IMR-90 (cell line): ENCODE data around the gene STON2. TPM values are rescaled to one million over a fixed set of nuclear protein-coding genes. Genes with fewer than 3 reads are reported as not detected.

Experiments used
- ATAC-seq: fragments of 200-7000 bp; cut with Tn5 transposase; 2 replicates; pipeline ENCODE4 v1.9.1; 2020; ENCODE audit warnings: low read depth, mild to moderate bottlenecking, moderate library complexity
- BruUV-seq: library from RNA; stranded (reverse); fragments of 400-500 nt; replicated peaks from 2 replicates; lab custom pipeline; 2021; lab: Mats Ljungman, UMichigan
- CTCF ChIA-PET: fragments of 300-600 bp; formaldehyde crosslinking; extraction: SDS; loops from one replicate; lab custom pipeline; 2021; ENCODE audit warnings: antibody characterized with exemption; lab: Yijun Ruan, JAX
- POLR2A ChIA-PET: fragments of 300-600 bp; sonication (Branson Sonifier 250); formaldehyde crosslinking; loops from one replicate; lab custom pipeline; 2022; ENCODE audit warnings: antibody characterized with exemption; ENCODE audit not compliant: unreplicated experiment; lab: Charles Lee
- DNase-seq: peaks from one replicate; pipeline ENCODE4 v3.0.0; 2013
- H2AFZ ChIP-seq: replicated peaks from 2 replicates; pipeline ENCODE3; 2013; ENCODE audit warnings: low read length, mild to moderate bottlenecking; ENCODE audit not compliant: poor library complexity
- H2AK5ac ChIP-seq: 2 replicates; pipeline ENCODE4 v1.6.1; 2013; ENCODE audit warnings: low read depth, low read length, inconsistent platforms
- H2AK9ac ChIP-seq: replicated peaks from 2 replicates; pipeline ENCODE3; 2013; ENCODE audit warnings: mild to moderate bottlenecking, low read depth, low read length, moderate library complexity; ENCODE audit not compliant: poor library complexity
- H2BK120ac ChIP-seq: 2 replicates; pipeline ENCODE4 v1.6.1; 2013; ENCODE audit warnings: low read depth, low read length, inconsistent platforms
- H2BK15ac ChIP-seq: 3 replicates; pipeline ENCODE4 v1.6.1; 2013; ENCODE audit warnings: low read depth, low read length, inconsistent platforms
- H2BK20ac ChIP-seq: 2 replicates; pipeline ENCODE4 v1.6.1; 2013; ENCODE audit warnings: low read depth, mild to moderate bottlenecking, inconsistent platforms, low read length, moderate library complexity
- H2BK5ac ChIP-seq: 2 replicates; pipeline ENCODE4 v1.6.1; 2013; ENCODE audit warnings: mild to moderate bottlenecking, low read depth, low read length, inconsistent platforms; ENCODE audit not compliant: poor library complexity, severe bottlenecking
- H3K14ac ChIP-seq: replicated peaks from 2 replicates; pipeline ENCODE4 v1.6.1; 2013; ENCODE audit warnings: low read depth, low read length, inconsistent platforms
- H3K18ac ChIP-seq: 2 replicates; pipeline ENCODE4 v1.6.1; 2013; ENCODE audit warnings: low read depth, low read length, control low read depth
- H3K23ac ChIP-seq: 2 replicates; pipeline ENCODE4 v1.6.1; 2013; ENCODE audit warnings: low read depth, low read length, inconsistent platforms
- H3K27ac ChIP-seq: 2 replicates; pipeline ENCODE4 v1.5.1; 2013; ENCODE audit warnings: mild to moderate bottlenecking, control low read depth, low read length; ENCODE audit not compliant: insufficient read depth
- H3K27me3 ChIP-seq: 2 replicates; pipeline ENCODE4 v1.6.1; 2013; ENCODE audit warnings: low read length; ENCODE audit not compliant: control insufficient read depth, insufficient read depth
- H3K36me3 ChIP-seq: 2 replicates; pipeline ENCODE4 v1.6.1; 2013; ENCODE audit warnings: low read length, mixed read lengths; ENCODE audit not compliant: control insufficient read depth, insufficient read depth
- H3K4ac ChIP-seq: 2 replicates; pipeline ENCODE4 v1.6.1; 2013; ENCODE audit warnings: low read depth, low read length, inconsistent platforms
- H3K4me1 ChIP-seq: 2 replicates; pipeline ENCODE4 v1.6.1; 2013; ENCODE audit warnings: low read length, mixed read lengths; ENCODE audit not compliant: control insufficient read depth, insufficient read depth
- H3K4me2 ChIP-seq: 2 replicates; pipeline ENCODE4 v1.6.1; 2013; ENCODE audit warnings: low read depth, mild to moderate bottlenecking, control low read depth, low read length, moderate library complexity
- H3K4me3 ChIP-seq: 2 replicates; pipeline ENCODE4 v1.5.1; 2013; ENCODE audit warnings: low read depth, mild to moderate bottlenecking, control low read depth, low read length, moderate library complexity; ENCODE audit not compliant: insufficient read depth
- H3K56ac ChIP-seq: 2 replicates; pipeline ENCODE4 v1.6.1; 2013; ENCODE audit warnings: low read length, inconsistent platforms; ENCODE audit not compliant: insufficient read depth; ENCODE audit errors: extremely low read depth
- H3K79me1 ChIP-seq, 2 experiments: 2 replicates each; pipeline ENCODE4 v1.6.1; 2013; ENCODE audit warnings: low read length in 2 of 2, inconsistent platforms in 1 of 2, low read depth in 1 of 2
- H3K9ac ChIP-seq: 2 replicates; pipeline ENCODE4 v1.6.1; 2013; ENCODE audit warnings: low read depth, low read length, control low read depth
- H3K9me1 ChIP-seq: 2 replicates; pipeline ENCODE4 v1.6.1; 2013; ENCODE audit warnings: low read length, inconsistent platforms; ENCODE audit not compliant: insufficient read depth
- H3K9me3 ChIP-seq: 2 replicates; pipeline ENCODE4 v1.6.1; 2013; ENCODE audit warnings: low read length; ENCODE audit not compliant: control insufficient read depth, insufficient read depth
- H4K20me1 ChIP-seq: 2 replicates; pipeline ENCODE4 v1.6.1; 2013; ENCODE audit warnings: low read length, inconsistent platforms; ENCODE audit not compliant: insufficient read depth
- H4K5ac ChIP-seq: 2 replicates; pipeline ENCODE4 v1.6.1; 2013; ENCODE audit warnings: mild to moderate bottlenecking, low read depth, low read length, control low read depth
- H4K8ac ChIP-seq, 2 experiments: 2 replicates each; pipeline ENCODE4 v1.6.1; 2013; ENCODE audit warnings: low read depth in 2 of 2, low read length in 2 of 2, control low read depth in 1 of 2, inconsistent platforms in 1 of 2
- H4K91ac ChIP-seq: 2 replicates; pipeline ENCODE4 v1.6.1; 2013; ENCODE audit warnings: low read depth, low read length, inconsistent platforms; ENCODE audit not compliant: insufficient read depth
- NFE2L2 ChIP-seq: fragments of 150-350 bp; IDR thresholded peaks from 2 replicates; pipeline ENCODE4 v1.6.1; 2016; ENCODE audit warnings: low read depth, mild to moderate bottlenecking, low read length
- WGBS, 2 experiments: methylation state at CpG; one replicate each; pipeline versions ENCODE4 v1.1.5 to v1.1.7; 2013; ENCODE audit warnings: missing lambda C conversion rate in 2 of 2; ENCODE audit not compliant: insufficient read length in 1 of 2; ENCODE audit errors: extremely low coverage in 2 of 2; 5-methylcytosine and 5-hydroxymethylcytosine counted together
- dilution Hi-C: fragments of 300-500 bp; cut with HindIII; formaldehyde crosslinking; loops from one replicate; pipeline ENCODE4 v1.14.3; 2018; ENCODE audit warnings: low sequenced_read_pairs; ENCODE audit not compliant: unreplicated experiment
- in situ Hi-C: fragments of 300-500 bp; cut with MboI; formaldehyde crosslinking; loops from 3 replicates; pipeline ENCODE4 v1.14.3; 2019; ENCODE audit warnings: low sequenced_read_pairs, inconsistent platforms, mixed read lengths
- intact Hi-C: fragments of 100-400 bp; cut with micrococcal nuclease; formaldehyde crosslinking; loops from 2 replicates; pipeline ENCODE4 v1.10.0; 2022
- polyA plus RNA-seq, 3 experiments: library from polyadenylated mRNA; depleted of rRNA; stranded (reverse); fragments of >200 nt; gene quantifications; 2 replicates each; pipeline ENCODE4 v1.2.3, GENCODE V29; 2012; ENCODE audit warnings: low replicate concordance in 1 of 3
- total RNA-seq: library from RNA; depleted of rRNA; stranded (reverse); fragments of >200 nt; gene quantifications from 2 replicates; pipeline ENCODE4 v1.2.3, GENCODE V29; 2012

Gene STON2
- total and polyA plus RNA-seq, 2 of the 4 experiments (the other 2 are of a cell fraction), result not detected

DNA sequence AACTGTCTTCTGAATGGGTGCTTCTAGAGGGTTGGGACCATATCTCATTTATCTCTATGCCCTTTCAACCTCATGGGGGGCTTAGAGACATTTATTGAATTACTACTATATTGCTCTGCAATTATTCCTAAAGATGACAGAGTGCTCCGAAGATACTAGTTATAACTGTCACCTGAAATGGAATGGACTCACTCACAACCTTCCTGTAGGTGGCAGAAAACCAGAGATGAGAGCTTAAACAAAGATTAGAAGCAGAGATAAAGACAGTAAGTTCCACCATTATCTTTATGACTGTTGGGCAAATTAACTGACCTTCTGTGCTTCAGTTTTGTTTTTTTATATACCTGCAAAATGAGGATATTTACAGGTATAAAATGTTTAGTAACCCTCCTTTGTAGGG, 147.8 kb downstream of the STON2 start:
- no peak overlapping the region for H3K4ac ChIP-seq
- no peak overlapping the region for H4K91ac ChIP-seq
- in situ Hi-C loops, result no loop called here
- no peak overlapping the region for H3K27ac ChIP-seq
- H3K56ac ChIP-seq, result no peak overlapping the region
- dilution Hi-C loops, result no loop called here
- no peaks in the 10 kb centered on the region for H3K79me1 ChIP-seq
- intact Hi-C loops, result no loop called here
- no peak overlapping the region for H2AFZ ChIP-seq
- ChIA-PET POLR2A (no interaction called here), CTCF (interaction anchor here (0.5 kb wide), 1 partner anchor 9 kb away, joined by 3 read pairs; no protein-coding TSS in a partner anchor)
- no peak overlapping the region for H4K5ac ChIP-seq
- H3K4me3 ChIP-seq, result no peak overlapping the region
- H2BK120ac ChIP-seq, result no peak overlapping the region
- no peak overlapping the region for H3K14ac ChIP-seq
- H2BK5ac ChIP-seq, result no peak overlapping the region
- no CpG with 5 or more reads among the region's 1 CpG for WGBS, 2 experiments
- H2BK20ac ChIP-seq, result no peak overlapping the region
- no peaks in the 10 kb centered on the region for H3K36me3 ChIP-seq
- H2AK5ac ChIP-seq, result no peak overlapping the region
- H4K20me1 ChIP-seq, result no peaks in the 10 kb centered on the region
- no peak overlapping the region for H3K23ac ChIP-seq
- H3K4me1 ChIP-seq, result no peaks in the 10 kb centered on the region
- no peak overlapping the region for H3K4me2 ChIP-seq
- no peak overlapping the region for H2AK9ac ChIP-seq
- no TSS peak for BruUV-seq
- ATAC-seq, result no peak
- TF ChIP-seq NFE2L2, result no peak
- H3K18ac ChIP-seq, result no peak overlapping the region
- H3K9me1 ChIP-seq, result no peaks in the 10 kb centered on the region
- H3K27me3 ChIP-seq, result no peaks in the 10 kb centered on the region
- DNase-seq, result no peak
- no peak overlapping the region for H2BK15ac ChIP-seq
- no peaks in the 10 kb centered on the region for H3K9me3 ChIP-seq
- H4K8ac ChIP-seq, result no peak overlapping the region
- no peak overlapping the region for H3K9ac ChIP-seq
